Raji (cell line): ENCODE results near the gene MAPK10.

Experiments
- POLR2A ChIP-seq: IDR thresholded peaks from 2 replicates; pipeline ENCODE4 v1.6.1; 2011; ENCODE audit warnings: low read depth, low read length, control low read depth; ENCODE audit not compliant: insufficient read depth

MAPK10 gene

GRCh38 chr4:86359944-86360478, at the start of gene MAPK10:
Gene MAPK10 (minus strand): TSS chr4:86360053.
- no peak for TF ChIP-seq POLR2A

DNA sequence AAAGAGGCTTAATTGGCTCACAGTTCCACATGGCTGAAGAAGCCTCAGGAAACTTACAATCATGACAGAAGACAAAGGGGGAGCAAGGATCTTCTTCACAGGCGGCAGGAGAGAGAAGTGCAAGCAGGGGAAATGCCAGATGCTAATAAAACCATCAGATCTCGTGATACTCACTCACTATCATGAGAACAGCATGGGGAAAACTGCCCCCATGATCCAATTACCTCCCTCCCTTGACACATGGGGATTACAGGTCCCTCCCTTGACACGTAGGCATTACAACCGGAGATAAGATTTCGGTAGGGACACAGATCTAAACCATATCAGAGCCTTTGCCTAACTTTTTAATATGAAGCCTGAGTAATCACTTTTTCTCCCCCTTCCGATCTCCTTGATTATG, 43.7 kb upstream of the MAPK10 start:
- no peak for TF ChIP-seq POLR2A

DNA sequence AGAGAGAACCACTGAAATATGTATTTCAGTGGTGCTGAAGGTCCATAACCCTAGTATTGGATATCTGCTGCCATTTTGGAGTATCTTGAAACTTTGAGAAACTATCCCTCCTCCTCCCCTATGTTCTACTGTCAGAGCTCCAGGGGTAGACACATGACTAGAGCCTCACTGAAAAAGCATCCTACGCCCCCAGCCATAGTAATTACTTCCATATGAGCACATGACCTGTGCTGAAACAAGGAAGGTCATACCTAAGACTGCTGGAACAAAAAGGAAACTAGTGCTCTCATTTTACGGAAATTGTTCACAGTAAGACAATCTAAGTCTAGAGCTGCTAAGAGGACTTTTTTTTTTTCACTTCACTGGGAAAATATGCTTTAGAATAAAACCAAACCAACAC, 42.0 kb upstream of the MAPK10 start:
- no peak for TF ChIP-seq POLR2A

- no peak for TF ChIP-seq POLR2A
These were observed 40.4 kb upstream of the MAPK10 start for GRCh38 chr4:86400216-86400615.

DNA sequence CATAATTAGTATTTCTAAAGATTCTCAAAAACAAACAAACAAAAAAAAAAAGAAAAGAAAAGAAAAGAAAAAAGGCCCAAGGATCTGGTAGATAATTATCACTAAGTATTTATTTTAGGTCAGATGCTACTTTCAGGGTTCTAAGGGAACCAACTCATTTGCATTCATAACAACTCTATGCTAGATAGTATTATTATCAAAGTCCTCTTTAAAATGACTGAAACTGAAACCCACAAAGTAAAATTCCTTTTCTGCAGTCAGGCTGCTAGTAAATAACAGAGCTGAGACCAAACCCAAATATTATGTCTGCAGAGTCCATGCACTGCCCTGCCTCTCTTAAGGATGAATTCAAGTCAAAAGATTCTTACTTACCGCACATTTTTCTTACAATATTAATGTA, 38.3 kb upstream of the MAPK10 start:
- no peak for TF ChIP-seq POLR2A

- no peak for TF ChIP-seq POLR2A
These were observed 33.9 kb upstream of the MAPK10 start for GRCh38 chr4:86393749-86394148.

DNA sequence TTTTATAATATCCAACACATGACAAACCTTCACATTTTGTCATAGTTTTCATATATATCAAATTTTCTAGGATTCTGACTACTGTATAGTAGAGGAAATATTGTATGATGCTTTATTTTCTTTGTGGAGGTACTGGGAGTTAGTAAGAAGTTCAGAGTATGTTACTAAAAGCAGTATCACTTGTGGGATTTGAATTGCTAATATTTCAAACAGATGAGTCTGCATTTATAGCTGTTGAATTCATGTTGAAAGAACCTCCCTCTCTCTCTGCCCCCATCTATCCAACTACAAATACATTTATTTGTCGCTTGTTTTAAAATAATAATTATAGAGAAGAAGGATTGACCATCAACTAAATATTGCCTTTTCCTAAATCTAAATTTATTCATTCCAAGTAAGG, 29.8 kb upstream of the MAPK10 start:
- no peak for TF ChIP-seq POLR2A

- no peak for TF ChIP-seq POLR2A
These were observed 28.4 kb upstream of the MAPK10 start for GRCh38 chr4:86388252-86388651.

DNA sequence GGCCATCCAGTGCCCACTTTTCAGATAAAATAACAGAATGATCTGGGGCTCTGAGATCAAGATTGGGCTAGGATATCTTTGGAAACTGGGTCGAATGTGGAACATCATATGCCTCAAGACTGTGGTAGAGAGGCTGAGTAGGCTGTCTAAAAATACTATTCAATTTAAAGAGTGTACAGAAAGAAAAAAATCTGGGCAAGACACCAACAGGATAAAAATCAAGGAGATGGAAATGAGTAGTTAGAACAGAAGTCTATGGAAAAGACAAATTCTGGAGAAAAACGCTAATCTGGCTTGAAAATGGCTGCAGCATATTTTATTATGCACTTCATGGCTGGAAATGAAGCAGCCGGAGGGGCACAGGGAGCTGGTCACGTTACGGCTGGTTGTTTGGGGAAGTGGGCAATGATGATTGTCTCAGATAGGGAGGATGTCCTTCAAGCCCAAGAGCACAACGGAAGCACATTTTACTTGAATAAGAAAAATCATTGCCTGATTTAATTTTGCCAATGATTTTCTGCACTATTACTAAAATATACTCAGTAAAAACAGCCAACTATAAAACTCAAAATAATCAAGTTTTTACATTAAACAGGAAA, 27.1 kb upstream of the MAPK10 start:
- no peak for TF ChIP-seq POLR2A

GRCh38 chr4:86386201-86386600, 26.3 kb upstream of the MAPK10 start:
- no peak for TF ChIP-seq POLR2A

- TF ChIP-seq POLR2A = no peak
These were observed 21.6 kb upstream of the MAPK10 start for GRCh38 chr4:86381431-86381830.

- TF ChIP-seq POLR2A = no peak
These were observed 20.4 kb upstream of the MAPK10 start for GRCh38 chr4:86380181-86380724.

DNA sequence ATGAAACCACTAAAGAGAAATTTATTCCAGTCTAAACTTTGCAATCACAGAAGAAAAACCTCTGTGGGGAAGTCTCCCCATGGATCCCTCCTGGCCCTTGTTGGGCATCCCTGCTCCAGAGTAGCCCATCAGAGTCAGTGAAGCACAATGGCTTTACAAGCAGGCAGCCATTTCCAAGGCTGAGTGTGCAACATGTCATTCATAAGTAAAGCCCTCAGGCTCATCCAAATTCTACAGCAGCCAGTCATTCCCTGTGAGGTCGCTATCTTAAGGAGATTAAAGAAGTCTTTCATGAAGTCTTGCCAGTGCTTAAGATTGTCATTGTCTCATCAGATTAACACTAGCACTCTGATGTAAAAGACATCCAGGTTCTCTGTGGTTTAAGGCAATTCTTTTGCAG, 17.0 kb upstream of the MAPK10 start:
- no peak for TF ChIP-seq POLR2A

- TF ChIP-seq POLR2A = no peak
These were observed 8.6 kb upstream of the MAPK10 start for GRCh38 chr4:86368433-86368832.

DNA sequence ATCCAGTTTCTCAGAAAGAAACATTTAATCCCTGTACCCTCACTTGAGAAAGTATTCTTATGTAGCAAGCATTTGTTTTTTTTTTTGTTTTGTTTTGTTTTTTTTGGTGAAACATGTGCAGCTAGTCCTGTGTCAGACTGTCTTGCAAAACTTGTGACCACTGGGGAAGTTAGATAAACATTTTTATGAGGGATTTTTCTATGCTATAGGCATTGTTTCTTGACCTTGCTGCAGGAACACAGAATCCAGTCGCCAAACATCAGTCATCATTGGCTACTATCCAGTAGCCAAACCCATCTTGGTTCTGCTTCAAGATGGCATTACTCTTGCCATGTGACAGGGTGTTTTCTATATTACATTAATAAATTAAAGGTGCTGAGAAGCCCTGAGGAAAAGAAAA, 7.7 kb upstream of the MAPK10 start:
- TF ChIP-seq POLR2A = no peak

GRCh38 chr4:86366920-86367319, 7.1 kb upstream of the MAPK10 start:
- no peak for TF ChIP-seq POLR2A

DNA sequence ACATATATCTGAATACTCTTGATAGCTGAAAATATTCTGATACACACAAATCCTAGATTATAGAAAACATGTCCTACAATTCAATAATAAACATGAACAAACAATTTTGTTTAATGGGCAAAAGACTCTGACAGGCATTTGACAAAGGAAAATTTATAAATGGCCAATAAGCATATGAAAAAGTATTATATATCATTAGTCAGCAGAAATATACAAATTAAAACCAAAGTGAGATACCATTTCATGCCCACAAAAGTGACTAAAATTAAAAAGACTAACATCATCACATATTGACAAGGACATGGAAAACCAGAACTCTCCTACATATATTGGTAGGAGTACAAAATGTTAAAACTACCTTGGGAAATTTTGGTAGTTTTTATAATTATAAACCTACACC, 2.7 kb upstream of the MAPK10 start:
- TF ChIP-seq POLR2A = no peak
